A549 treated with AZD9567 at 1 μM for 4 hours (cell line): ENCODE results near the gene MUC6. TPM values are rescaled to one million over a fixed set of nuclear protein-coding genes. Genes with fewer than 3 reads are reported as not detected.

Experiments
- total RNA-seq: library from RNA; stranded (reverse); fragments of 200-300 nt; extraction: Qiagen RNA extraction; gene quantifications from 5 replicates; pipeline ENCODE4 v1.2.3, GENCODE V29; 2022; ENCODE audit not compliant: insufficient read depth

The MUC6 gene
- total RNA-seq, result 0.01 to 0.06 TPM (median 0.02 TPM) in 3 of 5 replicates, not detected in the others

GRCh38 chr11:1036303-1036923 lies at the start of gene MUC6:
Gene MUC6, minus strand, starts transcription at chr11:1036718. Its CDS starts 63 bp downstream, at chr11:1036655.

GRCh38 chr11:1074244-1075221 lies 38.0 kb upstream of the MUC6 start, which contains the start of gene MUC2:
Gene MUC2, plus strand, starts transcription at chr11:1074874.

Other genes starting within 250 kb of the MUC6 start
- gene CEND1, start 246.6 kb downstream of the MUC6 start, total RNA-seq, result 2.0 to 6.3 TPM (median 2.2 TPM) in 5 replicates
- gene SLC25A22, start 238.4 kb downstream of the MUC6 start, total RNA-seq, result 34.5 to 47.7 TPM (median 37.4 TPM) in 5 replicates
- gene PIDD1, start 231.5 kb downstream of the MUC6 start, total RNA-seq, result 8.7 to 16.2 TPM (median 15.7 TPM) in 5 replicates
- 1,691 to 2,650 TPM (median 2,403 TPM) in 5 replicates for gene RPLP2, start 226.8 kb downstream of the MUC6 start, total RNA-seq
- 47.4 to 71.6 TPM (median 65.8 TPM) in 5 replicates for gene PNPLA2, start 217.8 kb downstream of the MUC6 start, total RNA-seq
- gene CRACR2B, start 208.8 kb downstream of the MUC6 start, total RNA-seq, result 2.6 to 6.3 TPM (median 5.7 TPM) in 5 replicates
- gene CD151, start 203.8 kb downstream of the MUC6 start, total RNA-seq, result 775 to 859 TPM (median 829 TPM) in 5 replicates
- 634 to 722 TPM (median 687 TPM) in 5 replicates for gene POLR2L, start 194.2 kb downstream of the MUC6 start, total RNA-seq
- 123 to 190 TPM (median 181 TPM) in 5 replicates for gene TSPAN4, start 193.9 kb downstream of the MUC6 start, total RNA-seq
- 74.8 to 78.2 TPM (median 75.3 TPM) in 5 replicates for gene CHID1, start 125.9 kb downstream of the MUC6 start, total RNA-seq
- 31.8 to 39.9 TPM (median 36.6 TPM) in 5 replicates for gene AP2A2, start 110.8 kb downstream of the MUC6 start, total RNA-seq
- gene MUC2, start 38.2 kb upstream of the MUC6 start, total RNA-seq, result 0.13 to 0.42 TPM (median 0.25 TPM) in 4 of 5 replicates, not detected in the other
- 1.1 to 2.3 TPM (median 1.6 TPM) in 5 replicates for gene MUC5AC, start 121.2 kb upstream of the MUC6 start, total RNA-seq
- 1.7 to 5.3 TPM (median 4.0 TPM) in 5 replicates for gene MUC5B, start 186.3 kb upstream of the MUC6 start, total RNA-seq